ENCODE data around the gene TIGAR.

The TIGAR gene

GRCh38 chr12:4307593-4308333 lies 13.2 kb upstream of the TIGAR start:
- peak; percentile 25 for DNase-seq

GRCh38 chr12:4308334-4308950 lies 12.6 kb upstream of the TIGAR start:
- no peak for DNase-seq

DNA sequence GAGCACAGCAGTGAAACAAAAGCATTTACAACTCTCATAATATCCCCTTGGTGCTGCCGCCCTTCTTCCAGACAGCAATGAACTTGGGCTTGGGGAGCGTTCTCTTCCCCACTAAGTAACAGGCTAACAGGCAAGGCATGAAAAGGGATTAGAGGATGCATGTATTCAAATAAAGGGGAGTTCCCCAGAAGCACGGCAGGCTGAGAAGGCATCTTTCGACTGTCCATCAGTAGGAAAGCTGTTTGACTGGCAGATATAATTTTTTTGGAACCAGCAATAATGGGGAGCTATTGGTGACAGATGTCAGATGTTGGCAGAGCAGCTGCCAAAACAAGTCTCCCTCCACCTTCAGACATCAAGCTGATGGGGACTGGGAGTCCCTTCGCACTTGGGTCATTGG lies 9.2 kb upstream of the TIGAR start:
- DNase-seq: no peak

- DNase-seq: no peak
Measured at GRCh38 chr12:4312251-4312650, 8.8 kb upstream of the TIGAR start.

- DNase-seq: no peak
Measured at GRCh38 chr12:4320497-4320852, 538 bp upstream of the TIGAR start.

DNA sequence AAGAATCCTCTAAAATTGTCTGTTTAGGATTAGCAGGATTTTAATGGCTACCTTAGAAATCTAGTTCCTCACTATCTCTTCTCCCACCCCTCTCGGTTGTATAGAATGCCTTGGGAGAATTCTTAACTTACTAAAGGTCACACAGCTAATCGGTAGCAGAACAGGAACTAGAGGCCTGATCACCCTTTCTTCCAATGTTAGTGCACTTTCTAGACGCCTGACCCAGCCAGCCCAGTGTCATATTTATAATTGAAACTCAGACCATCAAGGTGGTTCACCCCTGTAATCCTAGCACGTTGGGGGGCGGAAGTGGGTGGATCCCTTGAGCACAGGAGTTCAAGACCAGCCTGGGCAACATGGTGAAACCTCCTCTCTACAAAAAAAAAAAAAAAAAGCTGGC lies 1.7 kb downstream of the TIGAR start:
- DNase-seq: no peak

GRCh38 chr12:4323396-4323795 lies 2.4 kb downstream of the TIGAR start:
- no peak for DNase-seq

DNA sequence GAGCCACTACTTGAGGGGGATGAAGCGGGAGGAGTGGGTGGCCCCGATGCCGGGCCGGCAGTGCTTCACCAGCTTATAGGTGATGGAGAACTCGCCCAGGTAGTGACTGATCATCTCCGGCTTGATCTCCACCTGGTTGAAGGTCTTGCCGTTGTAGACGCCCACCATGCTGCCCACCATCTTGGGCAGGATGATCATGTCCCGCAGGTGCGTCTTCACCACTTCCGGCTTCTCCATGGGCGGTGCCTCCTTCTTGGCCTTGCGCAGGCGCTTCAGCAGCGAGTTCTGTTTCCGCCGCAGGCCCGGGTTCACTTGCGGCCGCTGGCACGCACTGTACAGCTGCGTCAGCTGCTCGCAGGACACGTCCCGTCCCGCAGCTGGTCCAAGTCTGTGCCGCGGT lies 3.4 kb downstream of the TIGAR start:
- no peak for DNase-seq

- no peak for DNase-seq
Measured at GRCh38 chr12:4325966-4326365, 5.0 kb downstream of the TIGAR start.

GRCh38 chr12:4327293-4327692 lies 6.3 kb downstream of the TIGAR start:
- DNase-seq: no peak

- no peak for DNase-seq
Measured at GRCh38 chr12:4330203-4330602, 9.2 kb downstream of the TIGAR start.

- no peak for DNase-seq
Measured at GRCh38 chr12:4331221-4331620, 10.2 kb downstream of the TIGAR start.

DNA sequence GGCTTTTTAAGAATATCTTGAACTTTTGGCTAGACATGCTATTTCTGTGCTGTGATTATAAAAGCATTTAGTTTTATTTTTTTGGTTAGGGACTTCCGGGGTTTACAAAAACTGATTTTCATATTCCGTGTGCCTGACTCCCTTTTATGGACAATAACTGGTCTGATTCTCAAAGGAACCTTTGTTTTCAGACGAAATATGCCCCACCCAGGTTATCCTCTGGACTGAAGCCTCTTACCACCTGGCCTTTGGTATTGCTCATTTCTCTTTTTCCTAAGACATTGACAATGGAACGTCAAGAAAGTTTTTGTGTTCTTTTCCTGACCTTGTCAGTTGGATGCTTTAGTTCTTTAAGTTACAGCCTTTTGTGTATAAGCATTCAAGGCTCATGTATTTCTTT lies 10.8 kb downstream of the TIGAR start:
- DNase-seq: no peak

GRCh38 chr12:4346931-4347330 lies 25.9 kb downstream of the TIGAR start:
- DNase-seq: no peak

DNA sequence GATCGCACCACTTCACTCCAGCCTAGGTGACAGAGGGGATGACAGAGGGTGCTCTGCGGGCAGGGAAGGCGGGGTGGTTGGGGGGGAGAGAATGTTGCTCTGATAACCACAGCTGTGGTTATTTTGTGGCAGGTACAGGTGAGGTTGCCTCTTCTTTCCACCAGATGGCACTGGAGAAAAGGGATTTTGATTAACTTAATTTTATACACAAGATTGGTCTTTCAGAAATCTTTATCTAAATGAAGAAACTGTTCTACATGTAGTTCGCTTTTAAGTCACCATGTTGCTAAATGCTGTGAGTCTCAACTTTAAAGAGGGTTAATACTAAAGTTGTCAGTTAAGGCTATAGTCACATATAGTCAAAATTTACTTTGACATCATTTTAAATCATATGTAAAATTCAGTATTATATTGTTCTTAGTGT lies 32.8 kb downstream of the TIGAR start:
- no peak for DNase-seq

GRCh38 chr12:4355156-4356040 lies 34.4 kb downstream of the TIGAR start:
- no peak for DNase-seq

DNA sequence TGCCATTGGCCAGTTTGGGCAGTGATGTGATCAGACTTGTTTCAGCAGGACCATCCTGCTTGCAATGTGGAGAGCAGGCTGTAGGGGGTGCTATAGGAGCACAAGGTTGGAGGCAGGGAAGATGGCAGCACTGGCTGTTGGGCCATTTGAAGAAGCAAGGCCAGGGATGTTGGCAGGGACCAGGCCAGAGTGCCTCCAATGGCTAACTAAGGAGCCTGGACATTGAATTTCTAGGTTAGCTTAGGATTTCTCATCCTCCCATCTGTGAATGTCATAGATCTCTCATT lies 35.0 kb downstream of the TIGAR start:
- no peak for DNase-seq

- DNase-seq: no peak
Measured at GRCh38 chr12:4366090-4366489, 45.1 kb downstream of the TIGAR start.

DNA sequence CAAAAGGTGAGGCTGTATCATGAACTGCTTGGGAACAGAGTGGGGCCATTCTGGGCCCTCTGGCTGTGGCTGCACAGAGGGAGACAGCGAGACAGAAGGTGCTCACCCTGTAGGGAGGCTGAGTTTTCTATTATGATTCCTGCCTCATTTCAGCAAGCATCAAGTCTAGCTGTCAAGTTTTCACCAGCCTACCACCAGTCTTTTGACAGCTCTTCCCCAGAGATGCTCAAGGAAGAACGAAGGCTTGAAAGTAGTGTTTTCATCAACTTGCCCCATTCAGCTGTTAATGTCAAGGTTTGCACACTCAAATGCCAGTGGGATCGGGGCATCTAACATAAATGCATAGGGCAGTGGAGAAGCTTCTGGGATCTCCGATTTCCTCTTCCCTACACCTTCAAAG lies 48.5 kb downstream of the TIGAR start:
- no peak for DNase-seq

GRCh38 chr12:4370265-4370664 lies 49.3 kb downstream of the TIGAR start:
- DNase-seq: no peak

DNA sequence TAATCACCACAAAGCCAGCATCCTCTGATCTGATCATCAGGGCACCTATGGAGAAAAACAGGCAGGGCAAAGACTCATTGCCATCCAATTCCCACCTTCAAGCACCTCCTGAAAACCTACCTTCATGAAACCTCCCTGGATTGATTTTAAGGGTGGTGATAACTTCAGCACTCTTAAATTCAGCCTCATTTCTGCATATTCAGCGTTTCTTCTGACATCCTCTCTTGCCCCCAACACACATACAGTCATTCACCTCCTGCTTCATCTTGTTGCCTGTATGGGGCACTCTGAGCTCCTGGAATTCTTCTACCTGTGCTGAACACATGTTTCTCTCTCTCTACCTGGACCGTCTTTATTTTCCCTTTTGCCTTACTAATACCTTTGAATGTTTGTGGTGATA lies 51.6 kb downstream of the TIGAR start:
- DNase-seq: no peak

DNA sequence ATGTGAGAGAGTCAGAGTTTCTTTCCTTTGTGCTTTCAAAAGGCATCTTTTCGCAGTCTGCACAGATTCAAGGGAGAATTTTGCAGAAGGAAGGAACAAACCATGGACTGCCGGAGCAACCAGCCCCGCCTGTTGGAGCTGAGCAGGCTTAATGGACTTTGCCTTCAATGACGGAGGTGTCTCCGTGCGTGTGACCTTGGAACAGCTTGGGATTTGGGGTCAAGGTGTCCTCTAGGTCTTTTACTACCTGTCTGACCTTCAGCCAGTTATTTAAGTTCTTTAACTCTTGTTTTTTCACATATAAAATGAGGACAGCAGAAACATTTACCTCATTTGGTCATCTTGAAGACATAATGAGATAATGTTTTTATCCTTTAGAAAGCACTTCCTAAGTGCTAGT lies 54.4 kb downstream of the TIGAR start:
- DNase-seq: no peak

DNA sequence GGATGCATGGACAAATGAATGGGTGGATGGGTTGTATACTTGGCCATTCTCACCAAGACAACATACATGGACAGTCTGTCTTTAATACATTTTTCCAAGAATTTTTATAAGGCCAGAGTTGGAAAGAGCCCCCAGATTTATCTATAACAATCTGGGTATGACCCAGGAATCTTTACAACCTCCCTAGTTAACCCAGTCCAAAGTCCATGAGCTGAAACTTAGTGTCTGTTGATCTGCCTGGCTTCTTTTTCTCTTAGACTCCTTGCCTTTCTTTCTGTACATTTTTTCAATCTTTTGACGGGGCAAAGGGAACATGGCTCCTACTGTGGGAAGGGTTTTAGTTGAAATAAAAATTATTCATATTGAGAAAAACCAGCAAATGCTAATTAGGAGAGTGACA lies 57.8 kb downstream of the TIGAR start:
- no peak for DNase-seq

GRCh38 chr12:4379405-4379804 lies 58.4 kb downstream of the TIGAR start, which contains the start of gene FGF23:
Gene FGF23, minus strand, starts transcription at chr12:4379712. Its CDS starts 130 bp downstream, at chr12:4379582.
- DNase-seq: no peak
